DOHH2 (cell line): Measurements from ENCODE around the gene IL27RA.

ENCODE experiments used
- EZH2phosphoT487 ChIP-seq: fragments of 200-600 bp; sonication (generic); IDR thresholded peaks from 2 replicates; pipeline ENCODE4 v1.6.1; 2017; ENCODE audit warnings: borderline replicate concordance, mild to moderate bottlenecking, antibody characterized with exemption, low read length, moderate library complexity, mixed read lengths
- TF ChIP-seq, protein P1 (sequence below): fragments of 200-600 bp; sonication (generic); IDR thresholded peaks from one replicate; pipeline ENCODE4 v1.5.1; 2014; ENCODE audit warnings: antibody characterized with exemption, mild to moderate bottlenecking, low read depth, low read length; ENCODE audit not compliant: poor library complexity, severe bottlenecking

DNA sequence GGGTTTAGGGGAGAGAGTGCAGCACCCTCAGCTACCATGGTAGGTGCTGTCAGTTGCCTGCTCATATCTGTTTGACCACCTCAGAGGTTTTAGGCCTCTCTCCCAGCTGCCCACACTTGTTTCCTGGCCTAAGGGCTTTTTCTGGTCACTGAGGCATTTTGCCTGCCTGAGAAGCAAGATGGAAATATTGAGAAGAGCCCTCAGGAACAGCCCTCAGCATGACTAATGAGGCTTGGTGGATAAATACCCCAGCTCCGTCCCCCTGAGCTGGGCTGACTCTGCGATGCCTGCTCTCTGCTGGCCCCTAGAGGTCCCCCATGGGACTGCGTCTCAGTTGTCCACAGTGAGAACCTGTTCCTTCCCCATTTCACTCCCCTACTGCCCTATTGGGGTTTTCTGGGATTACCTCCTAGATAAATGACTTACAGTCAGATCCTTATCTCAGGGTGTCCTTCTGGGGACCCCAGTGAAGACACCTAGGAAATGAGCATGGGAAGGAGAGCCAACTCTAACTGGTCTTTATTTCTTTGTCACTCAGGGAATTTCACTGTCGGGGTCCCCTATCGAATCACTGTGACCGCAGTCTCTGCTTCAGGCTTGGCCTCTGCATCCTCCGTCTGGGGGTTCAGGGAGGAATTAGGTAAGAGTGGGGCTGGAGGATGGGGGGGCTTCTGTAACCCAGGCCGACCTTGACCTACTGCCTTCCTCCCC, 17.0 kb downstream of the IL27RA start:
- TF ChIP-seq, protein P1, sequence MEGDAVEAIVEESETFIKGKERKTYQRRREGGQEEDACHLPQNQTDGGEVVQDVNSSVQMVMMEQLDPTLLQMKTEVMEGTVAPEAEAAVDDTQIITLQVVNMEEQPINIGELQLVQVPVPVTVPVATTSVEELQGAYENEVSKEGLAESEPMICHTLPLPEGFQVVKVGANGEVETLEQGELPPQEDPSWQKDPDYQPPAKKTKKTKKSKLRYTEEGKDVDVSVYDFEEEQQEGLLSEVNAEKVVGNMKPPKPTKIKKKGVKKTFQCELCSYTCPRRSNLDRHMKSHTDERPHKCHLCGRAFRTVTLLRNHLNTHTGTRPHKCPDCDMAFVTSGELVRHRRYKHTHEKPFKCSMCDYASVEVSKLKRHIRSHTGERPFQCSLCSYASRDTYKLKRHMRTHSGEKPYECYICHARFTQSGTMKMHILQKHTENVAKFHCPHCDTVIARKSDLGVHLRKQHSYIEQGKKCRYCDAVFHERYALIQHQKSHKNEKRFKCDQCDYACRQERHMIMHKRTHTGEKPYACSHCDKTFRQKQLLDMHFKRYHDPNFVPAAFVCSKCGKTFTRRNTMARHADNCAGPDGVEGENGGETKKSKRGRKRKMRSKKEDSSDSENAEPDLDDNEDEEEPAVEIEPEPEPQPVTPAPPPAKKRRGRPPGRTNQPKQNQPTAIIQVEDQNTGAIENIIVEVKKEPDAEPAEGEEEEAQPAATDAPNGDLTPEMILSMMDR, result peak; percentile 96
- TF ChIP-seq EZH2phosphoT487, result no peak
